Mucosa of descending colon (tissue), 3 donors: Measurements from ENCODE around the gene TTC14. TPM values are rescaled to one million over a fixed set of nuclear protein-coding genes. Genes with fewer than 3 reads are reported as not detected.
"Not testable (repeated sequence)": the region's sequence is repeated elsewhere in the genome, so short reads cannot be mapped to it uniquely, and the experiment has no call there.

ENCODE experiments used
- ATAC-seq: fragments of 200-7000 bp; cut with Tn5 transposase; one replicate; pipeline ENCODE4 v1.9.1; 2020; ENCODE audit warnings: mild to moderate bottlenecking, moderate library complexity
- DNase-seq, 3 donors: peaks; one replicate each; pipeline ENCODE4 v3.0.0-alpha.2; 2020
- H3K36me3 ChIP-seq: fragments of 200-600 bp; one replicate; pipeline ENCODE4 v1.8.0; 2021; ENCODE audit warnings: low read depth, mild to moderate bottlenecking
- H3K4me1 ChIP-seq: fragments of 200-600 bp; one replicate; pipeline ENCODE4 v1.8.0; 2021; ENCODE audit warnings: low read depth, mild to moderate bottlenecking
- H3K4me3 ChIP-seq: fragments of 200-600 bp; one replicate; pipeline ENCODE4 v1.8.0; 2021; ENCODE audit warnings: mild to moderate bottlenecking
- H3K9me3 ChIP-seq: fragments of 200-600 bp; one replicate; pipeline ENCODE4 v1.8.0; 2021; ENCODE audit warnings: mild to moderate bottlenecking
- CTCF ChIP-seq: fragments of 200-600 bp; IDR thresholded peaks from one replicate; pipeline ENCODE4 v1.8.0; 2022; ENCODE audit warnings: antibody characterized with exemption, mild to moderate bottlenecking
- intact Hi-C, 2 donors: fragments of 100-400 bp; cut with DNase I in 1 of 2; cut with micrococcal nuclease in 1 of 2; formaldehyde crosslinking; loops; one replicate each; pipeline versions ENCODE4 v1.11.0 to v1.11.1; 2022; cut with DNase I, micrococcal nuclease
- total RNA-seq, 3 donors: library from RNA; stranded (reverse); fragmentation: NEBNext Ultra II Directional in 2 of 3; extraction: Animal tissue kit (Norgen Biotek cat#: 25700) in 2 of 3; gene quantifications; one replicate each; pipeline versions ENCODE4 v1.2.1 to v1.2.4, GENCODE V29; 2021 to 2023
- donor health status: DM: no; HTN: no; CAD: no; lungs with moderate emphysema.
- donor health status: DM: no; HTN: no; CAD: no.
- donor health status: DM: no; HTN: yes; CAD: no.

TTC14 gene
- total RNA-seq, 3 donors from 2014 or later: 27.2 to 46.0 (median 46.0) TPM

- Histone ChIP-seq H3K4me3 (no peak overlapping the region), H3K9me3 (no peaks in the 10 kb centered on the region), H3K4me1 (no peaks in the 10 kb centered on the region), H3K36me3 (no peaks in the 10 kb centered on the region)
- no peak for TF ChIP-seq CTCF
- no peak for ATAC-seq
- intact Hi-C loops: no loop called here
- DNase-seq: no peak
Measured at GRCh38 chr3:180575571-180575970, 26.4 kb upstream of the TTC14 start.

- DNase-seq: no peak
Measured at GRCh38 chr3:180580934-180581333, 21.0 kb upstream of the TTC14 start.

GRCh38 chr3:180590396-180590795 lies 11.6 kb upstream of the TTC14 start:
- DNase-seq (no peak), ATAC-seq (no peak)
- Histone ChIP-seq H3K9me3 (no peaks in the 10 kb centered on the region), H3K4me3 (no peak overlapping the region), H3K36me3 (no peaks in the 10 kb centered on the region), H3K4me1 (no peaks in the 10 kb centered on the region)
- intact Hi-C loops: no loop called here
- TF ChIP-seq CTCF: no peak

More at GRCh38 chr3:180580934-180581333, 21.0 kb upstream of the TTC14 start:
- TF ChIP-seq CTCF: no peak
- Histone ChIP-seq H3K4me1 (no peaks in the 10 kb centered on the region), H3K4me3 (no peak overlapping the region), H3K36me3 (no peaks in the 10 kb centered on the region), H3K9me3 (no peaks in the 10 kb centered on the region)
- intact Hi-C loops: no loop called here
- ATAC-seq: no peak

GRCh38 chr3:180593631-180594030 lies 8.3 kb upstream of the TTC14 start:
- H3K4me1 ChIP-seq, H3K4me3 ChIP-seq, ATAC-seq, H3K9me3 ChIP-seq, H3K36me3 ChIP-seq, DNase-seq, intact Hi-C loops: not testable (repeated sequence)

GRCh38 chr3:180594631-180595558 lies 7.1 kb upstream of the TTC14 start:
- Histone ChIP-seq H3K9me3 (no peaks in the 10 kb centered on the region), H3K4me1 (no peaks in the 10 kb centered on the region), H3K4me3 (no peak overlapping the region), H3K36me3 (no peaks in the 10 kb centered on the region)
- no peak for TF ChIP-seq CTCF
- ATAC-seq: no peak
- no peak for DNase-seq
- intact Hi-C loops: no loop called here

GRCh38 chr3:180595559-180595935 lies 6.4 kb upstream of the TTC14 start:
- no peak for TF ChIP-seq CTCF
- DNase-seq: no peak
- no peaks in the 10 kb centered on the region for H3K4me1 ChIP-seq
- H3K4me3 ChIP-seq: no peak overlapping the region
- H3K36me3 ChIP-seq: no peaks in the 10 kb centered on the region
- no peaks in the 10 kb centered on the region for H3K9me3 ChIP-seq
- no peak for ATAC-seq
- intact Hi-C loops: no loop called here
